Measurements from ENCODE around the gene CXCL5.
"Not testable (repeated sequence)": the region's sequence is repeated elsewhere in the genome, so short reads cannot be mapped to it uniquely, and the experiment has no call there.

Gene CXCL5

DNA sequence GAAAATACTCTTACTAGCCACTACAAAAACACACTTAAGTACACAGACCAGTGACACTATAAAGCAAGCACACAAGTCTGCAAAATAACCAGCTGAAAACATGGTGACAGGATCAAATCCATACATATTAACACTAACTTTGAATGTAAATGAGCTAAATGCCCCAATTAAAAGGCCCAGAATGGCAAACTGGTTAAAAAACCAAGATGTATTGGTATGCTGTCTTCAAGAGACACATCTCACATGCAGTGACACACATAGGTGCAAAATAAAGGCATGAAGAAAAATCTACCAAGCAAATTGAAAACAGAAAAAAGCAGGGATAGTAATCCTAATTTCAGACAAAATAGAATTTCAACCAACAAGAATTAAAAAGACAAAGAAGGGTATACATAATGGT lies 27.5 kb downstream of the CXCL5 start:
- DNase-seq (ENCODE audit: low read depth), result no peak

DNA sequence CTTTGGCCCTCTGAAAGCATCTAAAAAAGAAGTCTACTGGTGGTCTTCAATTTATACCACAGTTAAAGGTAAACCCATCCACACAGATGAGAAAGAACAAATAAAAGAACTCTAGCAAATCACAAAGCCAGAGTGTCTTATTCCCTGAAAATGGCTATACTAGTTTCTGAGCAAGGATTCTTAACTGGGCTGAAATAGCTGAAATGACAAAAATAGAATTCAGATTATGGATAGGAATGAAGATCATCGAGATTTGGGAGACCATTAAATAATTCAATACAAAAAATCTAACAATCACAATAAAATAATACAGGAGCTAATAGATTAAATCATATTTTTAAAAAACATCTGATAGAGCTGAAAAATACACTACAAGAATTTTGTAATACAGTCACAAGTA lies 28.5 kb downstream of the CXCL5 start:
- DNase-seq (ENCODE audit: low read depth), result no peak

DNA sequence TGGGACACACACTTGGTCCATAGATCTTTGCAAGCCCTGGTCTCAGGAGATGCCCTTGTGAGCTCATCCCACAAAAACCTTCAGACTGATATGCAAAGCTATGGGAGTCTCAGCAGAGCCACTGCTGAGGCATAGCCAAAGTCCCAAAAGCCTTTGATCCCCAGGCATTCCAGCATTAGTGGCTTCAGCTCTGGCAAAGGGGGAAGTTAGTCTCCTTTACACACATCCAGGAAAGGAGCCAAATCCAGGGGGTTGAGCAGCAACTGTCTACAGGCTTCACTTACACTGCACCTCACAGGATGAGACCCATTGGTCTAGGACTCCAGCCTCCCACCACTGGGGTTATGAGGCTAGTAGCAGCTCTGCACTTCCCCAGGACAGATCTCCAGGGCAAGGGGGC lies 30.6 kb downstream of the CXCL5 start:
- no peak for DNase-seq (ENCODE audit: low read depth)

DNA sequence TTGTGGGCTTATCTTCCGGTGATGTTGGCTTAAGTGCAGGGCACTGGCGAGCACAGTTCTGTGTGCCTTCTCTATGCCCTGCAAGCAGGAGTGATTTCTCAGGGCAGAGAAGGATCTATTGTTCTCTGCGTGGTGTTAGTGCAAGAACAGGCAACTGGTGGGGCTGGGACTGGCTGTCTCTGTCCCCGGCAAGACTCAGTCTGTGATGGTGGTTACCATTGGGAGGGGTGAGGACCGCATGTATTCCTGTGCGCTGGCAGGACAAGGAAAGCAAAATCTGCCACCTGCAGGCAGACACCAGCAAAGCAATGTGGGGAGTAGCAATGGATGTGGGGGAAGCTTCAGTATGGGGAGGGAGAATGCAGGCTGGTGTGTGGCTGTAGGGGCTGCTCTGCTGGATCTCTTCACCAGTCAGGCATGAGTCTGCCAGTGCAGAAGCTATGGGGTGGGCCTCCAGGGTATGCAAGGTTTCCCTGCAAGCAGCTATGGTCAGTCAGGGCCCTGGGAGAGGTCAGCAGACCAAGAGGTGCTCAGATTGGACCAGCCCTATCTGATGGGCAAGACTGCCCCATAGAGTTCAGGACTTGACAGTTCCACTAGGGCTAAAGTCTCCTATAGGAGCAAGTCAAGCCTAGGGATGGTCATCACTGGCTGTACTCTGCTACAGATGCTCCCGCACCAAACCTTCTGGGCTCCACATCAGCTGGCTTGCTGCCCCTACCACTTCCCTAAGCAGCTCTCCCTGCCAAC lies 33.4 kb downstream of the CXCL5 start:
- DNase-seq (ENCODE audit: low read depth), result no peak

DNA sequence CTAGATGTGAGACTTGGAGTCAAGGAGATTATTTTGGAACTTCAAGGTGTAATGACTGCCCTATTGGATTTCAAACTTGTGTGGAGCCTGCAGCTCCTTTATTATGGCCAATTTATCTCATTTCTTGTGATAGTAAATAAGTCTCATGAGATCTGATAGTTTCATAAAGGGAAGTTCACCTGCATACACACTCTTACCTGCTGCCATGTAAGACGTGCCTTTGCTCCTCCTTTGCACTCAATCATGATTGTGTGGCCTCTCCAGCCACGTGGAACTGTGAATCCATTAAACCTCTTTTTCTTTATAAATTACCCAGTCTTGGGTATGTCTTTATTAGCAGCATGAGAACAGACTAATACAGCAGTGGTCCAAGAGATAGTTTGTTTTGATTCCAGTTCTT lies 35.8 kb downstream of the CXCL5 start:
- no peak for DNase-seq (ENCODE audit: low read depth)

DNA sequence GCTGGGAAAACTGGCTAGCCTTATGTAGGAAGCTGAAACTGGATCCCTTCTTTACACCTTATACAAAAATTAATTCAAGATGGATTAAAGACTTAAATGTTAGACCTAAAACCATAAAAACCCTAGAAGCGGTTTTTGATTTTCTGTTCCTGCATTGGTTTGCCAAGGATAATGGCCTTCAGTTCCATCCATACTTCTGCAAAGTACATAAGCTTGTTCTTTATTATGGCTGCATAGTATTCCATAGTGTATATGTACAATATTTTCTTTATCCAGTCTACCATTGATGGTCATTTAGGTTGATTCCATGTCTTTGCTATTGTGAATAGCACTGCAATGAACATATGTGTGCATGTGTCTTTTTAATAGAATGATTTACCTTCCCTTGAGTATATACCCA lies 39.4 kb downstream of the CXCL5 start:
- DNase-seq (ENCODE audit: low read depth), result not testable (repeated sequence)

DNA sequence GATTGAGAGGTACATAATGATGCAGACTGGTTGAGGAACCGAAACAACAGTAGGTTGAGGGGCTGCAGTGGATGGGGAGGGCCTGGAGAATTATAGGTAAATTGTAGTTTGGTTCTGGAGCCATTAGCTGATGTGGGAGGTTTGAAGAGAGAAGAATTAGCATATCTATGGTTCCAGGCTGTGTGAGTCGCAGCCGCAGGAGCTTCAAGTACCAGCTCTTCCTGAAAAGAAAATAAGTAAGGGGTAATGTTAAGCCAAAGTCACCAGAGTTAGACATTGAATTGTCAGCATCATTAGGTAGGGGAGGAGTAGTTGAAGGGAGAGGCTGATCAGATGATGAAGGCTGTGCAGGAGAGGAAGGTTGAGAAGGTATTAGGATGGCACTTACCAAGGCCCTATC lies 46.1 kb downstream of the CXCL5 start:
- no peak for DNase-seq (ENCODE audit: low read depth)

DNA sequence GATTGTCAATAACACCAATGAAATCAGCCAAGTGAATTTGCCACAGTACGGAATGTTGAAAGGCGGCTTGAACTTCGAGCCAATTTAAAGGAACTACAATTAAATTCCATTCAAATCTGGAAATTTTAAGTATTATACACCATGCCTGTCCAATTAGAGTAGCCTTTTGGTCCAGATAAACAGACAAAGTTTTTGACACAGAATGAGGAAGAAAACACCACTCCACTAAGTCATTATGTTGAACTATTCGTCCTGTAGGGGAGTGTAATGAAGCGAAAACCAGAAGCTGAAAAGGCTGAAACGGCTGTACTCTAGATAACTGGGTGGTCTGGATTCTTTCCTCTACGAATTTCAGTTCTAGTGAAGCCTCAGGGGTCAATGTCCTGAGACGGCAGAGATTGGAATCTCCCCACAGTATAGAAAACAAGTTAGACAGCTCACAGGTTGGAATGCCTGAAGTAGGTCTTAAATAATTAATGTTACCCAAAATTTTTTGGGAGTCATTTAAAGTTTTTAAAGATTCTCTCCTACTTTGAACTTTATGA lies 48.0 kb downstream of the CXCL5 start:
- not testable (repeated sequence) for DNase-seq (ENCODE audit: low read depth)

DNA sequence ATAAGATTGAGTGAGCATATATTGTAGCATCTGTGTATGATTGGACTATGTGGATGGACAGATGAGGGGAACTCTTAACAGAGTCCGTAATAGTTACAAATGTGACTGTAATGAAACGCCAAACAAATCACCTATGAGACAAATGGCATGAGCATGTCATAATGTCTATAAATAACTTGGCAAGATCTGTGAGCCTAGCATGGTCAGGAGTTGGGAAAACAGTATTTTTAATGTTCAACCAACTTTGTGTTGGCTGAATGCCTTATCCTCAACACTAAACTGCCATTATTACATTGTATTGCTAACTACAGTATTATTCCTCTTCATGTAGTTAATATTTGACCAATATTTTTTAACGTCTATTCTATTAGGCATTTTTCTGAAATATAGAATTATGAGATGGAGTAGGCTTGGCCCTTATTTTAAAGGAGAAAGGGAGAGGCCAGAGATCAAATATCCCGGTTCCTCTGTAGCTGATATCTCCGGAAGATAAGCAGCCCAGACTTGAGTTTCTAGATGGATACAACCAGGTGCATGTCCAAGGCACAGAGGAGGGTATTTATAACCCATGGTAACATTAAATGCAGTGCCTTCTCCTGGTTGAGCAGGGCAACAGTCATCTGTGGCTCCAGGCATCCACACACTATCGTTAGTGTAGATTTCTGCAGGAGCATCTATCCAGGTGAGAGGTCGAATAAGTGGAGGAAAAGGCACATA lies 49.3 kb downstream of the CXCL5 start:
- DNase-seq (ENCODE audit: low read depth), result no peak

DNA sequence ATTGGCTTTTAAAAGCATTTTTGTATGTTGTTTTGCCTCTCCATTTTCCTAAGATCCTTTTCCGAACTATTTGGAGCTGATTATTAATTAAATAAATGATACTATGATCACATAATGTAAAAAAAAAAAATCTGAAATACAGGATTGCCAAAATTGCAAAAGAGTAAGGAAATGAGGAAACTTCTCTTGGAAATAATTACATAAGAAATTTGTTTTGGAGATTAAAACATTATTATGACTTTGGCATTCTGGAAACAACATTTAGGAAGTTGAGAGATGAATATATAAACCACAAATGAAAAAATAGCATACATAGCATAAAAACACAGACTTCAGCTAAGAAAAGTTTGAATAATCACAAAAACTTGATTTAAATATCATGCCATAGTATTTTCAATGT lies 50.2 kb downstream of the CXCL5 start:
- no peak for DNase-seq (ENCODE audit: low read depth)

DNA sequence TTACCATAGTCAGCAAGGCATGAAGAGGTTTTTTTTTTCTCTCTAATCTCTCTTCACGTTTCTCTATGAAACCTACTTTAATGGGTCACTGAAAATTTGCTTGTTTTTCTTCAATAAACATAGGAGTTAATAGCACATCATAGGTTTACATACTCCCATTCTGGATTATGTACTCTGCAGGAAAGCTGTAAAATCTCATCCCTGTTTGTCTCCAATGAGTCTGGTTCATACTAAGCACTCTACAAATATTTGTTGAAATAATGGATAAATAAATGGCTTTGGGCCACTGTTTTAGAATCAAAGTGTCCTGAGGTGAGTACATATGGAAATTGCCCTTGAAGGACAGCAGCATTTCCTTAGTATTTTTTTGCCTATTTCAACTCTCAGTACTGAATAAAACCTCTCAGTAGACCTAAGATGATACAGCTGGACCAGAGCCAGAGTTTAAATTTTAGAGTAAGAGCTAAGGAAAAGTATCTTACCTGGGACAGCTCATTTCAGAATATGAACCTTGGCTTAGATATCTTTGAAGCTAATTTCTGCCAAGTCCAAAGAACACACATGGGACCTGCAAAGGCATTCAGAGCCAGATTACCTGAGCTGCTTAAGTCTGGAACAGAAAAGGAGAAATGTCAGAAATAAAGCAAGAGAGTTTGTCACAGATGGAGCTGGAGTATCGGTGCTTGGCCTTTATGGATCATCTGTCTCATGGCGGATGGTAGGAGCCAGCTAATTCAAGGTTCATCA lies 51.1 kb downstream of the CXCL5 start:
- no peak for DNase-seq (ENCODE audit: low read depth)

DNA sequence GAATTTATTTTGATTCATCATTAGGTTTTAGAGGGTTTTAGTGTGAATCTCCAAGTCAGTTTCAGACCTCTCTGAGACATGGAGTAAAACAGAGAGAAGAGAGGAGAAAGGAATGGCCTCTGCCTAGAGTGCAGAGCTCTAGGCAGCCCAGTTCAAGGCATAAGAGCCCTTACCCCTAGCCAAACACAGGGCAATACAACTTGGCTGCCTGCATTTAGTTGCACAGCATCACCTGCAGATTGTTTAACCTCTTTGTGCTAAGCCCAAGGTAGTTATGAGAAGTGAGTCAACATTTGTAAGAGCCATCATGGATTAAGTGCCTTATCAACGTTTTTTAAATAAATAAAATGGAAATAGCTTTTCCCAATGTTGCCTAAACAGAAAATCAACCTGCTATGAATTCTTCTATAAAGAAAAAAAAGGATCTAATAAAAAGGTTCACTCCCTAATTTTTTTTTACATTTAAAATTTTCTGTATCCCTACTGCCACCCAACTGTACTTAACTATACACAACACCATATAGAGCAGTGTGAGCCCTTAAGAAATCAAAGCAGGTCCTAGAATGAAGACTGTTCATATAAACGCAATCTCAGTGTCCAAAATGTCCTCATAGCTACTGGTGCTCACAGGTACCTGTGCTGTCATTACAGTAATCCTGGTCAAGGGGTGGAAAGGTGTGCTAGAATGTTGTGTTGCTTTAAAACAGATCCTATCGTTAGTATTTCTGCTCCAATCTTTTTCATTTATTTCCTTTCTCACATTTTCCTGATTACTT lies 52.6 kb downstream of the CXCL5 start:
- no peak for DNase-seq (ENCODE audit: low read depth)

All from stimulated activated CD8-positive, alpha-beta memory T cell treated with anti-CD3 and anti-CD28 coated beads, Interleukin-12 subunit alpha, Interleukin-12 subunit beta, amount 100 ng/mL, for 1 hour (primary cell).